ENCODE measurements around the gene RCOR1.

DNA sequence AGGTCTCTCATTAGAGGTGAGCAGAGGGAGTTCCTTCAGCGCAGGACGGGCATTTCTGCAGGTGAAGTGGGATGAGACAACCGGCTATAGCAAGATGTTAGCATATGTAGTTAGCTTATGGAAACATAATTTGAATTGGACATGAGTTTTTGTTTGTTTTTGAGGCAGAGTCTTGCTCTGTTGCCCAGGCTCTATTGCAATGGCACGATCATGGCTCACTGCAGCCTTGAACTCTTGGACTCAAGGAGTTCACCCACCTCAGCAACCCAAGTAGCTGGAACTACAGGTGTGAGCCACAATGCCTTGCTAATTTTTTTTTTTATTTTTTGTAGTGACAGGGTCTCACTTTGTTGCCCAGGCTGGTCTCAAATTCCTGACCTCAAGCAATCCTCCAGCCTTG lies 69.2 kb downstream of the RCOR1 start:
- TF ChIP-seq, protein P1, sequence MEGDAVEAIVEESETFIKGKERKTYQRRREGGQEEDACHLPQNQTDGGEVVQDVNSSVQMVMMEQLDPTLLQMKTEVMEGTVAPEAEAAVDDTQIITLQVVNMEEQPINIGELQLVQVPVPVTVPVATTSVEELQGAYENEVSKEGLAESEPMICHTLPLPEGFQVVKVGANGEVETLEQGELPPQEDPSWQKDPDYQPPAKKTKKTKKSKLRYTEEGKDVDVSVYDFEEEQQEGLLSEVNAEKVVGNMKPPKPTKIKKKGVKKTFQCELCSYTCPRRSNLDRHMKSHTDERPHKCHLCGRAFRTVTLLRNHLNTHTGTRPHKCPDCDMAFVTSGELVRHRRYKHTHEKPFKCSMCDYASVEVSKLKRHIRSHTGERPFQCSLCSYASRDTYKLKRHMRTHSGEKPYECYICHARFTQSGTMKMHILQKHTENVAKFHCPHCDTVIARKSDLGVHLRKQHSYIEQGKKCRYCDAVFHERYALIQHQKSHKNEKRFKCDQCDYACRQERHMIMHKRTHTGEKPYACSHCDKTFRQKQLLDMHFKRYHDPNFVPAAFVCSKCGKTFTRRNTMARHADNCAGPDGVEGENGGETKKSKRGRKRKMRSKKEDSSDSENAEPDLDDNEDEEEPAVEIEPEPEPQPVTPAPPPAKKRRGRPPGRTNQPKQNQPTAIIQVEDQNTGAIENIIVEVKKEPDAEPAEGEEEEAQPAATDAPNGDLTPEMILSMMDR (conservative IDR thresholded peaks at IDR 0.05; ENCODE audit: low read depth, low read length) = no peak
- TF ChIP-seq RCOR1 (IDR thresholded peaks at IDR 0.05; ENCODE audit: insufficient replicate concordance, low read length) (no peak), POLR2A (IDR thresholded peaks at IDR 0.05; ENCODE audit: low read depth, low read length) (no peak), SMC3 (IDR thresholded peaks at IDR 0.05; ENCODE audit: low read depth, low read length) (no peak), MAFK (IDR thresholded peaks at IDR 0.05; ENCODE audit: low read depth, low read length) (no peak), RAD21 (IDR thresholded peaks at IDR 0.05; ENCODE audit: low read length) (no peak), MAZ (IDR thresholded peaks at IDR 0.05; ENCODE audit: borderline replicate concordance, low read depth, low read length) (no peak), CEBPB (IDR thresholded peaks at IDR 0.05; ENCODE audit: low read depth, low read length) (no peak), FOS (IDR thresholded peaks at IDR 0.05; ENCODE audit: low read depth, low read length) (no peak), RFX5 (IDR thresholded peaks at IDR 0.05; ENCODE audit: low read depth, low read length) (no peak)
